Vagina (tissue), 2 donors: ENCODE results near the gene IGLL5.
"Not testable (repeated sequence)": the region's sequence is repeated elsewhere in the genome, so short reads cannot be mapped to it uniquely, and the experiment has no call there.

Experiments used
- CTCF ChIP-seq, 3 experiments: fragments of 450-650 bp in 2 of 3; fragments of 200-600 bp in 1 of 3; sonication (generic) in 1 of 3; IDR thresholded peaks; one replicate each; pipeline ENCODE4 v1.5.1; 2017 to 2019; ENCODE audit warnings: antibody characterized with exemption in 3 of 3, mild to moderate bottlenecking in 2 of 3, moderate library complexity in 2 of 3
- POLR2A ChIP-seq, 2 donors: fragments of 450-650 bp; IDR thresholded peaks; one replicate each; pipeline ENCODE4 v1.6.1; 2017; ENCODE audit warnings: antibody characterized with exemption in 2 of 2, mild to moderate bottlenecking in 2 of 2, moderate library complexity in 2 of 2

- not testable (repeated sequence) for TF ChIP-seq POLR2A, CTCF (IDR thresholded peaks at IDR 0.05)
These were observed 16.2 kb downstream of the IGLL5 start for GRCh38 chr22:22903781-22904192.
